ENCODE results near the gene SH3GL2. TPM values are rescaled to one million over a fixed set of nuclear protein-coding genes. Genes with fewer than 3 reads are reported as not detected.

Gene SH3GL2
- total RNA-seq, 4 donors from 2014 or later: not detected

GRCh38 chr9:17656889-17657288 lies 78.0 kb downstream of the SH3GL2 start:
- Histone ChIP-seq H3K4me1 (no peaks in the 10 kb centered on the region), H3K27ac (no peak overlapping the region), H3K4me3 (no peak overlapping the region), H3K36me3 (no peaks in the 10 kb centered on the region), H3K9me3 (no peaks in the 10 kb centered on the region), H3K27me3 (no peaks in the 10 kb centered on the region)
- TF ChIP-seq POLR2A (IDR thresholded peaks at IDR 0.05): no peak
- no peak for TF ChIP-seq EP300 (IDR thresholded peaks at IDR 0.05)
- TF ChIP-seq CTCF (IDR thresholded peaks at IDR 0.05): no peak
- no peak for DNase-seq (ENCODE audit: low spot score in 2 of 2)
- 55 to 67% methylated on average over 1 of the region's 1 CpG for WGBS, 2 donors

GRCh38 chr9:17658237-17658636 lies 79.4 kb downstream of the SH3GL2 start:
- TF ChIP-seq EP300 (IDR thresholded peaks at IDR 0.05) (no peak), CTCF (IDR thresholded peaks at IDR 0.05) (no peak), POLR2A (IDR thresholded peaks at IDR 0.05) (no peak)
- H3K4me3 ChIP-seq: no peak overlapping the region
- 69 to 71% methylated on average over 2 of the region's 2 CpGs for WGBS, 2 donors
- no peaks in the 10 kb centered on the region for H3K36me3 ChIP-seq
- no peaks in the 10 kb centered on the region for H3K9me3 ChIP-seq
- no peak overlapping the region for H3K27ac ChIP-seq
- H3K4me1 ChIP-seq: no peaks in the 10 kb centered on the region
- H3K27me3 ChIP-seq: no peaks in the 10 kb centered on the region
- DNase-seq (ENCODE audit: low spot score in 2 of 2): no peak

- WGBS, 2 donors: 66 to 71% methylated on average over 3 of the region's 3 CpGs
- no peaks in the 10 kb centered on the region for H3K36me3 ChIP-seq
- no peaks in the 10 kb centered on the region for H3K27me3 ChIP-seq
- H3K4me3 ChIP-seq: no peak overlapping the region
- DNase-seq (ENCODE audit: low spot score in 2 of 2): no peak
- no peaks in the 10 kb centered on the region for H3K4me1 ChIP-seq
- H3K9me3 ChIP-seq: no peaks in the 10 kb centered on the region
- H3K27ac ChIP-seq: no peak overlapping the region
- TF ChIP-seq CTCF (IDR thresholded peaks at IDR 0.05) (no peak), POLR2A (IDR thresholded peaks at IDR 0.05) (no peak), EP300 (IDR thresholded peaks at IDR 0.05) (no peak)
These were observed 81.3 kb downstream of the SH3GL2 start for GRCh38 chr9:17660158-17660557.

- WGBS, 2 donors: 80 to 84% methylated on average over 3 of the region's 3 CpGs
- no peaks in the 10 kb centered on the region for H3K4me1 ChIP-seq
- no peaks in the 10 kb centered on the region for H3K9me3 ChIP-seq
- DNase-seq (ENCODE audit: low spot score in 2 of 2): no peak
- H3K4me3 ChIP-seq: no peak overlapping the region
- TF ChIP-seq CTCF (IDR thresholded peaks at IDR 0.05) (no peak), POLR2A (IDR thresholded peaks at IDR 0.05) (no peak), EP300 (IDR thresholded peaks at IDR 0.05) (no peak)
- no peaks in the 10 kb centered on the region for H3K36me3 ChIP-seq
- no peak overlapping the region for H3K27ac ChIP-seq
- H3K27me3 ChIP-seq: no peaks in the 10 kb centered on the region
These were observed 86.6 kb downstream of the SH3GL2 start for GRCh38 chr9:17665450-17665849.

- WGBS, 2 donors: 57 to 83% methylated on average over 4 of the region's 4 CpGs
- Histone ChIP-seq H3K4me3 (no peak overlapping the region), H3K27ac (no peak overlapping the region), H3K27me3 (no peaks in the 10 kb centered on the region), H3K36me3 (no peaks in the 10 kb centered on the region), H3K9me3 (no peaks in the 10 kb centered on the region), H3K4me1 (no peaks in the 10 kb centered on the region)
- no peak for DNase-seq (ENCODE audit: low spot score in 2 of 2)
- TF ChIP-seq CTCF (IDR thresholded peaks at IDR 0.05) (no peak), POLR2A (IDR thresholded peaks at IDR 0.05) (no peak), EP300 (IDR thresholded peaks at IDR 0.05) (no peak)
These were observed 90.3 kb downstream of the SH3GL2 start for GRCh38 chr9:17669206-17669605.
